A673 (cell line): ENCODE data around the gene DSC1. TPM values are rescaled to one million over a fixed set of nuclear protein-coding genes. Genes with fewer than 3 reads are reported as not detected.

Experiments
- BruUV-seq: library from RNA; stranded (reverse); fragments of 400-500 nt; replicated peaks from 2 replicates; lab custom pipeline; 2021; lab: Mats Ljungman, UMichigan
- CTCF ChIA-PET: fragments of 300-600 bp; sonication (Branson Sonifier 250); formaldehyde crosslinking; loops from one replicate; lab custom pipeline; 2022; ENCODE audit warnings: antibody characterized with exemption; lab: Charles Lee
- POLR2A ChIA-PET: fragments of 300-600 bp; sonication (Branson Sonifier 250); formaldehyde crosslinking; loops from one replicate; lab custom pipeline; 2022; ENCODE audit warnings: antibody characterized with exemption; ENCODE audit not compliant: low non-redundant PET; lab: Charles Lee
- DNase-seq: peaks from one replicate; pipeline ENCODE4 v3.0.0-alpha.2; 2015; ENCODE audit warnings: low spot score
- H3K27ac ChIP-seq: fragments of 200-600 bp; sonication (generic); 2 replicates; pipeline ENCODE4 v1.5.1; 2016; ENCODE audit warnings: mixed run types, low read depth, mild to moderate bottlenecking, mixed read lengths, antibody characterized with exemption, low read length; ENCODE audit not compliant: poor library complexity, severe bottlenecking
- H3K27me3 ChIP-seq: fragments of 200-600 bp; sonication (generic); replicated peaks from 2 replicates; pipeline ENCODE4 v1.6.1; 2017; ENCODE audit warnings: mixed run types, low read depth, mild to moderate bottlenecking, mixed read lengths, antibody characterized with exemption, low read length; ENCODE audit not compliant: insufficient read depth, poor library complexity
- H3K36me3 ChIP-seq: fragments of 200-600 bp; sonication (generic); 2 replicates; pipeline ENCODE4 v1.6.1; 2016; ENCODE audit warnings: mixed run types, mild to moderate bottlenecking, mixed read lengths, antibody characterized with exemption, low read length; ENCODE audit not compliant: insufficient read depth, poor library complexity, severe bottlenecking
- H3K4me1 ChIP-seq: fragments of 200-600 bp; sonication (generic); 2 replicates; pipeline ENCODE4 v1.6.1; 2017; ENCODE audit warnings: mixed run types, mild to moderate bottlenecking, mixed read lengths, antibody characterized with exemption, low read length; ENCODE audit not compliant: insufficient read depth, poor library complexity, severe bottlenecking
- H3K4me3 ChIP-seq: fragments of 200-600 bp; sonication (generic); 2 replicates; pipeline ENCODE4 v1.5.1; 2016; ENCODE audit warnings: low read depth, mixed run types, mild to moderate bottlenecking, mixed read lengths, low read length; ENCODE audit not compliant: poor library complexity, severe bottlenecking
- H3K9me3 ChIP-seq: fragments of 200-600 bp; sonication (generic); 2 replicates; pipeline ENCODE4 v1.6.1; 2016; ENCODE audit warnings: mixed run types, low read depth, mild to moderate bottlenecking, mixed read lengths, antibody characterized with exemption, low read length; ENCODE audit not compliant: poor library complexity, severe bottlenecking
- EZH2 ChIP-seq: fragments of 200-600 bp; sonication (generic); IDR thresholded peaks from 2 replicates; pipeline ENCODE4 v1.6.1; 2017; ENCODE audit warnings: borderline replicate concordance, low read depth, mild to moderate bottlenecking, mixed read lengths, antibody characterized with exemption, low read length; ENCODE audit not compliant: poor library complexity, severe bottlenecking
- intact Hi-C: fragments of 100-400 bp; cut with micrococcal nuclease; formaldehyde crosslinking; loops from one replicate; pipeline ENCODE4 v1.10.0; 2022; ENCODE audit not compliant: unreplicated experiment
- total RNA-seq: library from RNA; stranded (reverse); gene quantifications from 2 replicates; pipeline ENCODE4 v1.2.3, GENCODE V29; 2021
- TF ChIP-seq, protein P1 (sequence below): fragments of 300-800, 200-600 bp; sonication (generic); conservative IDR thresholded peaks from 2 replicates; pipeline ENCODE4 v1.5.1; 2017; ENCODE audit warnings: low read depth, mild to moderate bottlenecking, antibody characterized with exemption, low read length, moderate library complexity, mixed read lengths

DSC1 gene
- total RNA-seq, 1 experiment from 2014 or later, result not detected

GRCh38 chr18:31205273-31205672 is 42.6 kb upstream of the DSC1 start:
- POLR2A ChIA-PET, result no interaction called here
- H3K4me1 ChIP-seq, result no peaks in the 10 kb centered on the region
- H3K27ac ChIP-seq, result no peak overlapping the region
- no peaks in the 10 kb centered on the region for H3K9me3 ChIP-seq
- no peak for DNase-seq
- BruUV-seq, result no TSS peak
- CTCF ChIA-PET, result no interaction called here
- no peaks in the 10 kb centered on the region for H3K36me3 ChIP-seq
- intact Hi-C loops, result no loop called here
- TF ChIP-seq, protein P1, sequence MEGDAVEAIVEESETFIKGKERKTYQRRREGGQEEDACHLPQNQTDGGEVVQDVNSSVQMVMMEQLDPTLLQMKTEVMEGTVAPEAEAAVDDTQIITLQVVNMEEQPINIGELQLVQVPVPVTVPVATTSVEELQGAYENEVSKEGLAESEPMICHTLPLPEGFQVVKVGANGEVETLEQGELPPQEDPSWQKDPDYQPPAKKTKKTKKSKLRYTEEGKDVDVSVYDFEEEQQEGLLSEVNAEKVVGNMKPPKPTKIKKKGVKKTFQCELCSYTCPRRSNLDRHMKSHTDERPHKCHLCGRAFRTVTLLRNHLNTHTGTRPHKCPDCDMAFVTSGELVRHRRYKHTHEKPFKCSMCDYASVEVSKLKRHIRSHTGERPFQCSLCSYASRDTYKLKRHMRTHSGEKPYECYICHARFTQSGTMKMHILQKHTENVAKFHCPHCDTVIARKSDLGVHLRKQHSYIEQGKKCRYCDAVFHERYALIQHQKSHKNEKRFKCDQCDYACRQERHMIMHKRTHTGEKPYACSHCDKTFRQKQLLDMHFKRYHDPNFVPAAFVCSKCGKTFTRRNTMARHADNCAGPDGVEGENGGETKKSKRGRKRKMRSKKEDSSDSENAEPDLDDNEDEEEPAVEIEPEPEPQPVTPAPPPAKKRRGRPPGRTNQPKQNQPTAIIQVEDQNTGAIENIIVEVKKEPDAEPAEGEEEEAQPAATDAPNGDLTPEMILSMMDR, result no peak
- TF ChIP-seq EZH2, result no peak
- no peaks in the 10 kb centered on the region for H3K27me3 ChIP-seq
- H3K4me3 ChIP-seq, result no peak overlapping the region

DNA sequence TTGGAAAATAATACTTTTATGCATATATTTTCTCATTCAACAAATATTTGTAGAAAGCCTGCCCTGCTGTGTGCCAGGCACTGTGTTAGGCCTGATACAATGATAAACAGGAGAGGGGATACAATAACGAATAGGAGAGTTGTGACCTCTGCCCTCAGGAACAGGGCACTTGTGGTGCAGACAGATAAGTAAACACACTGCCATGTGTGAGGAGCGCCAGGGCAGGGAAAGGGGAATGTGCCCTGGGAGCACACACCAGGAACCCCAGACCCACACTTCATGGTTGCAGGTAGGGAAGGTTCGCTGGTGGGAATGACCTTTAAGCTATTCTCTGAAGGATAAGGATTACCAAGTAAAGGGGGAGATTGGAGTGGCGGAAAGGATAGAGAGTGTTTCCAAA is 42.2 kb upstream of the DSC1 start:
- no TSS peak for BruUV-seq

GRCh38 chr18:31204166-31204565 is 41.5 kb upstream of the DSC1 start:
- no peaks in the 10 kb centered on the region for H3K27me3 ChIP-seq
- no peaks in the 10 kb centered on the region for H3K36me3 ChIP-seq
- intact Hi-C loops, result no loop called here
- no peak for TF ChIP-seq EZH2
- TF ChIP-seq, protein P1, result no peak
- H3K27ac ChIP-seq, result no peak overlapping the region
- H3K4me1 ChIP-seq, result no peaks in the 10 kb centered on the region
- ChIA-PET CTCF (no interaction called here), POLR2A (no interaction called here)
- no peak overlapping the region for H3K4me3 ChIP-seq
- BruUV-seq, result no TSS peak
- H3K9me3 ChIP-seq, result no peaks in the 10 kb centered on the region
- DNase-seq, result no peak

More for the DNA sequence above, 42.2 kb upstream of the DSC1 start:
- no peak for DNase-seq
- no peak for TF ChIP-seq EZH2
- TF ChIP-seq, protein P1, result no peak
- intact Hi-C loops, result no loop called here
- H3K9me3 ChIP-seq, result no peaks in the 10 kb centered on the region
- H3K36me3 ChIP-seq, result no peaks in the 10 kb centered on the region
- no peaks in the 10 kb centered on the region for H3K4me1 ChIP-seq
- H3K27ac ChIP-seq, result no peak overlapping the region
- ChIA-PET CTCF (no interaction called here), POLR2A (no interaction called here)
- H3K27me3 ChIP-seq, result no peaks in the 10 kb centered on the region
- no peak overlapping the region for H3K4me3 ChIP-seq
